ENCODE results near the gene TMC2. TPM values are rescaled to one million over a fixed set of nuclear protein-coding genes. Genes with fewer than 3 reads are reported as not detected.

The TMC2 gene
- total and polyA plus RNA-seq, 2 of the 4 experiments (the other 2 are of a cell fraction): not detected

DNA sequence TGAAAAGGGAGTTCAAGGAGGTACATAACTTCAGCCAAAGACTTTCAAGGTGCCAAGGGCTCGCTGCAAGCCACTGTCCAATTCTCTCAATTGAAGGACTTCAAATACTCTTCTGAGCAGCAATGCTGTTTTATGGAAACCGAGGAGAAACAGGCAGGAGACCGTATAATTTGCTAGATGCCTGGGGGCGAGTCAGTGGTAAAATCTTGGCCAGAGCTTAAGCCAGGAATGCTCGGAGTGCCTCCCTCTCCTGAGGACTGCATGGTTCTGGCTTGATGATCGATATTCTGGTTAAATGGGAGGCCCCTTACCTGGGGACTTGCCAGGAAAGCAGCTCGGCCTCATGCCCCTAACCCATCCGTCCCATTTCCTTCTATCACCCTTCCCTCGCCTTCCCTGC lies 80.3 kb downstream of the TMC2 start:
- H3K9ac ChIP-seq (ENCODE audit: low read depth, low read length): no peak overlapping the region
- DNase-seq: no peak

More for the DNA sequence above, 80.3 kb downstream of the TMC2 start:
- no TSS peak for BruUV-seq (replicated peaks)
- Histone ChIP-seq H2BK120ac (ENCODE audit: low read depth, low read length) (no peak overlapping the region), H3K9me1 (ENCODE audit: insufficient read depth, low read length) (no peaks in the 10 kb centered on the region), H2BK15ac (ENCODE audit: low read depth, low read length) (no peak overlapping the region), H3K4me1 (ENCODE audit: control insufficient read depth, insufficient read depth, low read length) (no peaks in the 10 kb centered on the region), H3K4ac (ENCODE audit: low read depth, low read length) (no peak overlapping the region), H3K18ac (ENCODE audit: low read depth, low read length) (no peak overlapping the region), H3K36me3 (ENCODE audit: control insufficient read depth, insufficient read depth, low read length) (no peaks in the 10 kb centered on the region), H4K20me1 (ENCODE audit: insufficient read depth, low read length) (no peaks in the 10 kb centered on the region), H2AFZ (replicated peaks; ENCODE audit: low read length, poor library complexity) (no peak overlapping the region), H3K4me2 (ENCODE audit: low read depth, low read length) (no peak overlapping the region), H2AK5ac (ENCODE audit: low read depth, low read length) (no peak overlapping the region), H2BK20ac (ENCODE audit: low read depth, low read length) (no peak overlapping the region), H4K91ac (ENCODE audit: insufficient read depth, low read depth, low read length) (no peak overlapping the region), H4K5ac (ENCODE audit: low read depth, low read length) (no peak overlapping the region), H2BK5ac (ENCODE audit: low read depth, low read length, poor library complexity, severe bottlenecking) (no peak overlapping the region), H2AK9ac (replicated peaks; ENCODE audit: low read depth, low read length, poor library complexity) (no peak overlapping the region), H3K56ac (ENCODE audit: extremely low read depth, insufficient read depth, low read length) (no peak overlapping the region), H3K79me1 (ENCODE audit: low read depth in 1 of 2, low read length in 2 of 2) (no peaks in the 10 kb centered on the region), H4K8ac (ENCODE audit: low read depth in 2 of 2, low read length in 2 of 2) (no peak overlapping the region), H3K4me3 (ENCODE audit: insufficient read depth, low read depth, low read length) (no peak overlapping the region), H3K27me3 (ENCODE audit: control insufficient read depth, insufficient read depth, low read length) (peaks cover 8% of the 10 kb centered on the region), H3K9me3 (ENCODE audit: control insufficient read depth, insufficient read depth, low read length) (peaks cover 2% of the 10 kb centered on the region; the same call in 1 of the 2 replicates), H3K27ac (ENCODE audit: insufficient read depth, low read length) (no peak overlapping the region), H3K14ac (replicated peaks; ENCODE audit: low read depth, low read length) (no peak overlapping the region), H3K23ac (ENCODE audit: low read depth, low read length) (no peak overlapping the region)
- ATAC-seq (ENCODE audit: low read depth): no peak
- dilution Hi-C loops (cut with HindIII; ENCODE audit: low sequenced_read_pairs, unreplicated experiment) (no loop called here), in situ Hi-C loops (cut with MboI; ENCODE audit: low sequenced_read_pairs) (no loop called here), intact Hi-C loops (cut with micrococcal nuclease) (no loop called here)
- ChIA-PET POLR2A (ENCODE audit: unreplicated experiment) (no interaction called here), CTCF (no interaction called here)
- no peak for TF ChIP-seq CEBPB (IDR thresholded peaks at IDR 0.05; ENCODE audit: low read depth, low read length)
- no peak for TF ChIP-seq CTCF (conservative IDR thresholded peaks at IDR 0.05; ENCODE audit: low read depth, low read length)
- TF ChIP-seq BHLHE40 (IDR thresholded peaks at IDR 0.05; ENCODE audit: low read depth, low read length): no peak
- no peak for TF ChIP-seq POLR2A (IDR thresholded peaks at IDR 0.05; ENCODE audit: low read depth, low read length)
- TF ChIP-seq, protein P1, sequence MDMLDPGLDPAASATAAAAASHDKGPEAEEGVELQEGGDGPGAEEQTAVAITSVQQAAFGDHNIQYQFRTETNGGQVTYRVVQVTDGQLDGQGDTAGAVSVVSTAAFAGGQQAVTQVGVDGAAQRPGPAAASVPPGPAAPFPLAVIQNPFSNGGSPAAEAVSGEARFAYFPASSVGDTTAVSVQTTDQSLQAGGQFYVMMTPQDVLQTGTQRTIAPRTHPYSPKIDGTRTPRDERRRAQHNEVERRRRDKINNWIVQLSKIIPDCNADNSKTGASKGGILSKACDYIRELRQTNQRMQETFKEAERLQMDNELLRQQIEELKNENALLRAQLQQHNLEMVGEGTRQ (IDR thresholded peaks at IDR 0.05; ENCODE audit: low read depth, low read length): no peak
- no peak for TF ChIP-seq NFE2L2 (IDR thresholded peaks at IDR 0.05; ENCODE audit: low read depth, low read length)
- no peak for TF ChIP-seq RAD21 (IDR thresholded peaks at IDR 0.05; ENCODE audit: low read length)
- no peak for TF ChIP-seq RFX5 (IDR thresholded peaks at IDR 0.05; ENCODE audit: low read depth, low read length)
- TF ChIP-seq MAZ (IDR thresholded peaks at IDR 0.05; ENCODE audit: borderline replicate concordance, low read depth, low read length): no peak
- TF ChIP-seq MAFK (IDR thresholded peaks at IDR 0.05; ENCODE audit: low read depth, low read length): no peak
- TF ChIP-seq FOS (IDR thresholded peaks at IDR 0.05; ENCODE audit: low read depth, low read length): no peak
- TF ChIP-seq SMC3 (IDR thresholded peaks at IDR 0.05; ENCODE audit: low read depth, low read length): no peak
- no peak for TF ChIP-seq MXI1 (IDR thresholded peaks at IDR 0.05; ENCODE audit: borderline replicate concordance, low read depth, low read length)
- no peak for TF ChIP-seq CHD1 (IDR thresholded peaks at IDR 0.05; ENCODE audit: low read depth, low read length)
- WGBS, 2 experiments (ENCODE audit: extremely low coverage in 2 of 2, insufficient read length in 1 of 2): no CpG with 5 or more reads among the region's 9 CpGs
